Measurements from ENCODE around the gene LCORL.

DNA sequence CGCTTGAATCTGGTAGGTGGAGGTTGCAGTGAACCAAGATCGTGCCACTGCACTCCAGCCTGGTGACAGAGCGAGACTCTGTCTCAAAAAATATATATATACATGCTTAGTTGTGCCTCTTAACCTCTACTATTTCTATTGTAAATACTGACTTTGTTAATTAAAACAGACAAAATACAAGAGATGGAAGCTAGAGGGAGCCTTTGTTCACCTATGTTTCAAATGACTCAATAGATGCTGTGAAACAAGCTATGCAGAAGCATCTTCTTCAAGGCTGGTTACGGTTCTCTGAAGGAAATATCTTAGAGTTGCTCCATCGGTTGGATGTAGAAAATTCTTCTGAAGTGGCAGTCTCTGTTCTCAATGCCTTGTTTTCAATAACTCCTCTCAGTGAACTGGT lies 204.5 kb downstream of the LCORL start:
- TF ChIP-seq CTCF (IDR thresholded peaks at IDR 0.05; ENCODE audit: low read depth, low read length, poor library complexity, severe bottlenecking) (peak; percentile 70), EZH2phosphoT487 (IDR thresholded peaks at IDR 0.05; ENCODE audit: borderline replicate concordance, low read length) (no peak)
